K562 (cell line): ENCODE results near the gene SPINK2.

Experiments used
- FOXJ3 ChIP-seq: sonication (generic); formaldehyde crosslinking; IDR thresholded peaks from 2 replicates; pipeline ENCODE4 v1.4.0; 2020; ENCODE audit warnings: mild to moderate bottlenecking, missing genetic modification reagents
- NR2C1 ChIP-seq, 2 experiments: fragments of 450-650 bp; IDR thresholded peaks; 2 replicates each; pipeline ENCODE4 v1.6.1; 2017; ENCODE audit warnings: mild to moderate bottlenecking in 2 of 2, antibody characterized with exemption in 1 of 2, inconsistent platforms in 1 of 2, missing compliant biosample characterization in 1 of 2, missing genetic modification characterization in 1 of 2
- TARDBP ChIP-seq: fragments of 450-650 bp; IDR thresholded peaks from 2 replicates; pipeline ENCODE4 v1.6.1; 2016
- ZNF707 ChIP-seq: fragments of 250-450 bp; sonication (Bioruptor Pico); conservative IDR thresholded peaks from 2 replicates; pipeline ENCODE4 v1.8.0; 2022; ENCODE audit warnings: inconsistent platforms, mild to moderate bottlenecking, moderate library complexity
- ZZZ3 ChIP-seq: fragments of 450-650 bp; IDR thresholded peaks from 2 replicates; pipeline ENCODE4 v1.6.1; 2016; ENCODE audit warnings: antibody characterized with exemption, mild to moderate bottlenecking, moderate library complexity
- TF ChIP-seq, protein P1 (sequence below): fragments of 250-450 bp; sonication (Bioruptor Pico); IDR thresholded peaks from 2 replicates; pipeline ENCODE4 v1.8.0; 2021; ENCODE audit warnings: mild to moderate bottlenecking, moderate library complexity

DNA sequence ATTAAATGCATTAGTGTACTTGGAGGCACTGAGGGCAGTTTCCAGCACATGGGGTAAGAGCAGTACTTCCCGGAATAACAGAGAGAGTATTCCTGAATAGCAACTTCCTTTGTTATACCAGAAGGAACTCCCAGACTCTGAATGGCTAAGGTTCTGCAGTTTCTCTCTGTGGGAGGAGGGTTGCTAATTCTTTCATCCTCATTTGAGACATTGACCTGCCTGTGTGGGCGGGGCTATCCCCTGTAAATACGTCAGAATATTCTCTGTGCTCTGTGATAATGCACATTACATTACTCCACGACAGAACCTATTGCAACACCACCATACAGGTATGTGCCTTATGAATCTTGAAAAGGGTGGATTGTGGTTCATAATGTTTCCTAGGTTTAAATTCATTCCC lies 52.7 kb downstream of the SPINK2 start:
- TF ChIP-seq, protein P1, sequence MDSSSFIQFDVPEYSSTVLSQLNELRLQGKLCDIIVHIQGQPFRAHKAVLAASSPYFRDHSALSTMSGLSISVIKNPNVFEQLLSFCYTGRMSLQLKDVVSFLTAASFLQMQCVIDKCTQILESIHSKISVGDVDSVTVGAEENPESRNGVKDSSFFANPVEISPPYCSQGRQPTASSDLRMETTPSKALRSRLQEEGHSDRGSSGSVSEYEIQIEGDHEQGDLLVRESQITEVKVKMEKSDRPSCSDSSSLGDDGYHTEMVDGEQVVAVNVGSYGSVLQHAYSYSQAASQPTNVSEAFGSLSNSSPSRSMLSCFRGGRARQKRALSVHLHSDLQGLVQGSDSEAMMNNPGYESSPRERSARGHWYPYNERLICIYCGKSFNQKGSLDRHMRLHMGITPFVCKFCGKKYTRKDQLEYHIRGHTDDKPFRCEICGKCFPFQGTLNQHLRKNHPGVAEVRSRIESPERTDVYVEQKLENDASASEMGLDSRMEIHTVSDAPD (CRISPR knock-in tag), result no peak
- TF ChIP-seq NR2C1 (IDR thresholded peaks at IDR 0.05) (no peak), NR2C1 (tag; IDR thresholded peaks at IDR 0.05) (no peak), ZZZ3 (no peak), FOXJ3 (CRISPR knock-in tag) (no peak), ZNF707 (CRISPR knock-in tag) (no peak), TARDBP (no peak)
